SHP77 (cell line): ENCODE results near the gene KIAA0513.

ENCODE experiments used
- DNase-seq, 2 experiments: peaks; one replicate each; lab custom pipeline; 2025; lab: John Stamatoyannopoulos, UW

Gene KIAA0513

GRCh38 chr16:85089525-85089924, 61.9 kb downstream of the KIAA0513 start:
- no peak for DNase-seq

DNA sequence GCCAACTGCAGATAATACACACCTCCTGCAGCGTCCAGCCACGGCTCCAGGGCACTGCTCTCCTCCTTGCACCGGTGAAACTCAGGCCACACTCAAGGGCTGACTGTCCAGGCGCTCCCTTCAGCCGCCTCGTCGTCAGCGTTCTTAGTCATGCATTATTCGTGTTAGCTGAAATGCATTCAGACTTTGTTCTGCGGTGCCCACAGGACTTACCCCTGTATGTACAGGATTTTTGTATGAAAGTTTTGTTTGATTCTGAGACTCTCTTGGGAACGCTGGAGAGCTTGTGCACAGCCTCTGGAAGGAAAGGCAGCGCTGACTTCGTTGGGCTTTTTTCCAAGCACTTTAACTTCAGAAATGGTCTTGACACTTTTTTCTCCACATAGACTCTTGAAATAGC, 62.6 kb downstream of the KIAA0513 start:
- no peak for DNase-seq

- no peak for DNase-seq
Measured at GRCh38 chr16:85090873-85091521, 63.4 kb downstream of the KIAA0513 start.

- DNase-seq = no peak
Measured at GRCh38 chr16:85091522-85091910, 63.9 kb downstream of the KIAA0513 start.

- DNase-seq = no peak
Measured at GRCh38 chr16:85092309-85092708, 64.7 kb downstream of the KIAA0513 start.

- DNase-seq = no peak
Measured at GRCh38 chr16:85092851-85093250, 65.3 kb downstream of the KIAA0513 start.

DNA sequence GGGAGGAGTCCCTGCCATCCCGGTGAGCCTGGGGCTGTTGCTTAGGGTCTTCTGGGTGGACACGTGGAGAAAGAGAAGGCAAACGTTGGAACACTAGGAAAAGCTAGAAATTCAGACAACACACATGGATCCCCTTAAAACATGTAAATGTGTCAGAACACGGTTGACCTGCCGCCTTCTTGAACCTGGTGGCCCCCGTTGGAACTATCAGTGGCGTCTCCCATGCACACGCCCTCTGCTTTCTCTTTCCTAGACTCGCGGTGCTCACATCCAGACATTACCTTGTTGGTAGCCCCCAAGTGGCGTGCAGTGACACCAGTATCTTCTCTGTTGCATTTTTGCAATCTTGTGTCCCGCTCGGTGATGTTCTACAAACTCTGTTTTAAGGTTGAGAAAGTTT, 66.1 kb downstream of the KIAA0513 start:
- no peak for DNase-seq

DNA sequence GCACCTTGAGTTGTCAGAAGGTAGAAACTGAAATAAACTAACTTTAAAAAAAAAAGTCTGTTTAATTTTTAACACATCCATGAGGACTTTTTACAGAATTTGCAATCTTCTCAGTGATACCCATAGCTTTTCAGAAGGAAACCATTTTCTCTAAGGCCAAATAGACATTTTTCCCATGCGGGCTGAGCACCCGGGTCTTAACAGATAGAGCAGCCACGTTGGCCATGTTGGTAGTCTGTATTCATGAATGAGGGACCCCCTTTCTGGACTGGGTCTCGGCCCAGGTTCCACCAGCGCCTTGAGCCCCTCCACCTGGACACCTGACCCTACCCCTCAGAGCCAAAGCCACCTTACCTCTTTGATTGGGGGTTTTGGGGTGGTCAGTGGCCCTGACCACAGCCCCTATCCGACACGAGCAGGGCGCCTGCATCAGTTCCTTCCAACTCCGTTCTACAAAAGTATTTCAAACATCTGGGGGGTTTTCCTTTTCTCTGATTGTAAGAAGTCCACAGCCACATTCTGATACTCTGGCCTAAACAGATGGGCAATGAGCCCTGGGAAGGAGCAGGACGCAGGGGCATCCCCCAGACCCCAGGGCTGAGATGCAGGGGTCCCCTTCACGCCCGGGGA, 66.7 kb downstream of the KIAA0513 start:
- DNase-seq = no peak

DNA sequence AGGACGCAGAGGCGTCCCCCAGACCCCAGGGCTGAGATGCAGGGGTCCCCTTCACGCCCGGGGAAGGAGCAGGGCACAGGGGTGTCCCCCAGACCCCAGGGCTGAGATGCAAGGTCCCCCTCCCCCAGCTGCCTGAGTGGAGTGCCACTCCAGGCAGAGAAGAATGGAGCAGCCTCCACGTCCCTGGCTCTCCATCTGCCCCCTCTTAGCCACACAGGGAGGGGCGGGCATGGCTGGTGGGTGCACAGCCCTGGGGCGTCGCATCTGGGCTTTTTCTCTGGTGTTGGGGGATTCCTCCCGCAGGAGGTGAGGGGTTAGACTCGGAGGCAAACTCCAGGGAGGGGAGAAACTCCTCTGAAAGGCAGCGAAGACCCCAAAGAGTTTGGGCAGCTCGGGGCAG, 67.2 kb downstream of the KIAA0513 start:
- DNase-seq = no peak

DNA sequence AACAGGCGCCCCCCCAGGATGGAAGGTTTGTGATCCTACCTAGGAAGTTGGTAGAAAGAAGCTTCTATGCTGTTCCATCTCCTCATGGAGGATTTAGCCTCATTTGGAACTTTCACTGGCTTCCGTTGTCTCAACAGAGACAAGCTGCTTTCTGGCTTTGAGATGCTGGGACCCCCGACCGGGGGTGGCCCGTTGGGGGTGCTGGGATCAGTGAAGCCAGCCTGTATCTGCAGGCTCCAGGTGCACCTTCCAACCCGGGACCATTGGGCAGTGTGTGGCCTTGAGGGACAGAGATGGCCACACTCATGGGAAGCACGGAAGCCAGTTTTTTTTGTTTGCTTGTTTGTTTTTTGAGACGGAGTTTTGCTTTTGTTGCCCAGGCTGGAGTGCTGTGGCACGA, 69.3 kb downstream of the KIAA0513 start:
- no peak for DNase-seq

DNA sequence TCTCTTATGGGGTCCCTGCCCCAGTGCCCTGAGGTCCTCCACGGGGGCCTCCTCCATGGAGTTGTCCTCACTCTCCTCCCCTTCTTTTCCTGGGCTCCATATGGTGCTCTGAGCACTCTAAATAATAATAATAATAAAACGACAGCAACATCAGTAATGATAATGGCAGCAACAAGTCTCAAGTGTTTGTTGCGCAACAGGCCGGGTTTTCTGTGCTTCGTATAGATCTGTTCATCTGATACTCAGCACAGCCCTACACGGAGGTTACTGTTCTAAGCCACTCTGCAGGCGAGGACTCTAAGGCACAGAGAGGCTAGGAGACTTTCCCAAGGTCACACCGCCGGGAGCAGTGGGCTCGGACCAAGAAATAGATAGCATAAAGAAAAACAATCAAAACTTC, 71.0 kb downstream of the KIAA0513 start:
- no peak for DNase-seq

DNA sequence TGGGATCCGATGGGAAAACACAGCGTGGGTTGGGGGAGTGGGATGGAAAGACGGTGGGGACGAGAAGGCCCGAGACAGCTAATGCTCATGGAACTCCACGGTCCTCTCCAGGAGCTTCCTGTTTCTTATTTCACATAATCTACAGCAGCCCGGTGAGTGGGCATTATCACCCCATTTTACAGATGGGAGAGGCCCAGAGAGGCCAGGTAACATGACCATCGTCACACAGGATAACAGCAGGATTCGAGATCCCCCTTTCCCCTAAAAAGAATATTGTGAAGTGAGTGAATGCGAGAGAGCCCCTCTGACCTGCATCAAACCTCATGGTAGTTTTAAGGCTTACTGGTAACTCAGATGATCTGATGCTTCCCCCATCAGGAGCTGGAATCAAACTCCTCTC, 72.7 kb downstream of the KIAA0513 start:
- DNase-seq = no peak

DNA sequence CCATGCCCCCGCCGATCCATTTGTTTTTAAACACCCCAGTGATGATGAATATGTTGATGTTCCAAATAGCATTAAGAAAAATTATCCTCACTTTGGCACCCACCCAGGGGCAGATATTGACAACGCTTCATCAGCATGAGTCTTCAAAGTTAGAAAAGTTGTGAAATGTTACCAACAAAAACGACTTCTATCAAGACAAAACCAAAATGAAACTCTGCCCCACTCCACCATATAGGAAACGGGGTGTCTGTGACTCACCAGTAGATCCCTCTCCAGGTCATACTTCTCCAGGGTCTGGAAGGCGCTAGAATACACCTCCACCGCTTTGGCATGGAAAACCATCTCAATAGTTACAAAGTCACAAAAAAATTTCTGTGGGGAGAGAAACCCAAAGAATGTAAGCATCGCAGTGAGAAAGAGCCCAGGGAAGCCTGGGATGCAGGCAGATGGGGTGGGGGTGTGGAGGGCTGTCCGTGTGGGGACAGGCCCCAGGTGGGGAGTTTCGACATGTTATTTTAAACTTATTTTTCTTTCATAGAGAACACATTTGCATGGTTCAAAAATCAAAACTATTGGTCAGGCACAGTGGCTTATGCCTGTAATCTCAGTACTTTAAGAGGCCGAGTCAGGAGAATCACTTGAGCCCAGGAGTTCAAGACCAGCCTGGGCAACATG, 74.5 kb downstream of the KIAA0513 start:
- no peak for DNase-seq

DNA sequence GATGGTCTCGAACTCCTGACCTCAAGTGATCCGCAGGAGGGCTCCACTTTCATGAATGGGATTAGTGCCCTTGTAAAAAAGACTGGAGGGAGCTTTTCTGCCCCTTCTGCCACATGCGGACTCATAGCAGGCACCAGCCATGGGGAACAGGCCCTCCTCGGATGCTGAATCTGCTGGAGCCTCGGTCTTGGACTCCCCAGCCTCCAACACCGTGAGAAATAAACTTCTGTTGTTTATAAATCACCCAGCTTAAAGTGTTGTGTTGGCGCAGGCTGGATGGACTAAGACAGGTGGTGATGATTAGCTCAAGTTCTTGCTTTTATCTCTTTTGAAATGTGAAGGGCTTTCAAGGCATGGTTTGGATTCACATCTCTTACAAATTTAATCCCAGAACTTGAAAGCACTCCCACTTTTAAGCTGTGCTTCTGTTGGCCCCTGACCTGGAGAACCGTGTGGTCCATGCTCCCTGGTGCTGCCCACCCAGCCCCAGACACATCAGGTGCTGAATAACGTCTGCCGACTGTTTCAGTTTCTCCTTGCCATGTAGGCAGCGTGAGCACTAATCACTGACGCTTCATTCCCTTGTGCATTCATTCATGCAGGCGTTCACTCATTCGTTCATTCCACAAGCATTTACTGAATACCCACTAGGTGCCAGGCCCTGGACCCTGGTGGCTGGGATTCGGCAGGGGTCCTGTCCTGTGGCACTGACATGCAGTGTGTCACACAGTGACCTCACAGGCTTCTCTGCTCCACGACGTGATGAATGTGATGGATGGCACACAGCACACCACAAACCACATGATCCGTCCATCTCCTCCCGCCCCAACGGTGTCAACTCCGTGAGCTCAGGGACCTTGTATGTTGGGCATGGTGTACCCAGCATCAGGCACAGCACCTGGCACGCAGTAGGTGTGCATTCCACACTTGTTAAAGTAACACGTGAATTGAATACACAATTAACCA, 75.8 kb downstream of the KIAA0513 start:
- no peak for DNase-seq

GRCh38 chr16:85104147-85104546, 76.6 kb downstream of the KIAA0513 start:
- no peak for DNase-seq

DNA sequence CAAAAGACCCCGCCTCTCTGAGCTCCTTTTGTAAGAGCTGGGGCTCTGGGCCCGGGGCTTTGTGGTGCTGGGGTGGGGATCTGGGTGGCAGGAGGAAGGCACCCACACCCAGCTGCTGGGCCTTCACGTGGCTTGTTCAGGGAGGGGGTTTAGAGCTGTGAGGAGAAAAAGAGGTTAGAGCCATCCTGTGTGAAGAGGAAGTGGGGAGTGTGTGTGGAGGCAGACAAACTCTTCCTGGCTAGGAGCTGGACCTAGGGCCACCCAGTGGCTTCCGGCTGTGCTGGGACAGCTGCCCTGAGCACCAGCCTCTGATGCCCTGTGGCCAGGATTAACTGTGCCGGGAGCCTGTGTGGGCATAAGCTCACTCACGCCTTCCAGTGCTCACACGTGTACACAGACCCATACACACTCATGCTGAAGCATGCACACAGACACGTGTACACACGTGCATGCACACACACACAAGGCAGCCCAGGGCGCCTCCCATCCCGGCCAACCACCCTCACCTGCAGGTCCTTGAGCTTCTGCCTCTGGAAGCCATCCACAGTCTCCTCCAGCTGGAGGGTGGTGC, 77.3 kb downstream of the KIAA0513 start:
- DNase-seq = peak in 1 of 2 experiments; percentile 61

DNA sequence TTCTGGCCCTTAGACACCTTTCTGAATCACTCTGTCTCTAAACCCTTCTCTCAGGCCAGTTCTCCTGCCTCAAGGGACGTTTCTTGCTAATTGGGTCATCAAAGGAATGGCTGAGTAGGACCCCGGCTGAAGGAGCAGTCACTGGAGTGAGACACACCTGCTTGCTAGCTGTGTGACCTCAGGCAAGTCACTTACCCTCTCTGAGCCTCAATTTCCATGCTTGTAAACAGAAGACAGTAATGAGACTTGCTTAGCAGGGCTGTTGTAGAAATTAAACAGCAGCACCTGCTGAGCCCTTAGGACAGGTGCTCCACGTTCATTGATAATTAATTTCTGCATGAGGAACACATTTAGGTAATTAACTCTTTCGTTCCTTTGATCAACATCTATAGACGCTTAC, 77.9 kb downstream of the KIAA0513 start:
- no peak for DNase-seq

DNA sequence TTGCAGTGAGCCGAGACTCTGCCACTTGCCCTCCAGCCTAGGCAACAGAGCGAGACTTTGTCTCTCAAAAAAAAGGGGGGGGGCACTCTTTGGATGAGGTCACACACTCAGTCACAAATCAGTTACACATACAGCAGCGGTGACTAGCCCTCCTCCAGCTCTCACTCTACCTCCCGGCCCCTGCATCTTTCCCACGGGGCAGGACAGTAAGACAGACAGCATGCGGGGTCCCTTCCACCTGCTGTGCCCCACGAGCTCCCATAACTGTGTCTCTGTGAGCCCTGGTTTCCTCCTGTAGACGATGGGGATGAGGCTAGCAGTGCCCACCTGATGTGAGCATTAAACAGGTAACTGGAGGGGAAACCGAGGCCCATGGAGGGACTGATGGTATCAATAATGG, 79.5 kb downstream of the KIAA0513 start:
- no peak for DNase-seq

- no peak for DNase-seq
Measured at GRCh38 chr16:85107532-85107931, 79.9 kb downstream of the KIAA0513 start.

DNA sequence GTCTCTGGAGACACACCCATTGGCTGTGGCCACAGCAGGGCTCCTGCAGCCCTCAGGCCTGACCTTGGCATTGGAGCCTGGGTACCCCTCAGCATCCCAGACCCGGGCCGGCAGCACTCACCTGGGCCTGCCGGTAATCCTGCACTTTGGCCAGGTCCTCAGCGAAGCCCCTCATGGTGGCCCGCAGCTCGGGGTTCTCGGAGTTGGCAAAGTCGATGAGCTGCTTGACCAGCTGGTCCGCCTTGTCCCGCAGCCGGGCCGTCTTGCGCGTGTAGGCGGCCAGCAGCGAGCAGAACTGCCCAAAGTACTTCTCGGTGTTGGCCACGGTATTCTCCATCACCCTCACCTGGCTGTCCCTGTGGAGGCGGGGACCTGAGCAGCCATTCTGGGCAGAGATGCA, 82.5 kb downstream of the KIAA0513 start:
- DNase-seq = no peak

DNA sequence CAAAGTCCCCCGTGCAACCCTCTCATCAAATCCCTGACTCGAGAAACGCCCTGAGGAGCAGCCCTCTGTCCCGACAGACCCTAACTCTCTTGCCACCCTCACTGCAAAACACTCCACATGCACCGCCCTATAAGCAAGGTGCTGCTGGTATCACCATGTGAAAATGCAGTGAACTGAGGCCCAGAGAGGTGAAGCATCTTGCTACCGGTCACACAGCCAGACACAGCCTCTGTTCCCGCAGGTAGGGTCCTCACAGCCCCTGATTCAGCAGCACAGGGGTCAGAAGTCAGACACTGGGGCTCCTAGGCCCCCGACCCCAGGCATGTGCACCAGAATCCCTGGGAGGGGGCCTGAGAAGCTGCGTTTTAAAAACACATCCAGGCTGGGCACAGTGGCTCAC, 83.6 kb downstream of the KIAA0513 start:
- DNase-seq = no peak

GRCh38 chr16:85112364-85112763, 84.8 kb downstream of the KIAA0513 start, which contains the start of gene CIBAR2:
TSS of gene CIBAR2 (minus strand) at chr16:85112472. CDS start at chr16:85112352, 120 bp downstream.
- DNase-seq = peak; percentile 54 to 72
